HL-60 (cell line): ENCODE data around the gene C12orf54.
"Not testable (repeated sequence)": the region's sequence is repeated elsewhere in the genome, so short reads cannot be mapped to it uniquely, and the experiment has no call there.

Source experiments
- DNase-seq, 2 experiments: peaks; one replicate each; pipeline ENCODE4 v3.0.0-alpha.2; 2010 to 2020; ENCODE audit warnings: low read depth in 1 of 2, low spot score in 1 of 2
- H3K27ac ChIP-seq: fragments of 250-450 bp; sonication (Bioruptor Pico); replicated peaks from 2 replicates; pipeline ENCODE4 v1.5.1; 2020; ENCODE audit warnings: mild to moderate bottlenecking, moderate library complexity
- H3K27me3 ChIP-seq: fragments of 250-450 bp; sonication (Bioruptor Pico); 2 replicates; pipeline ENCODE4 v1.5.1; 2021; ENCODE audit warnings: mild to moderate bottlenecking, moderate library complexity; ENCODE audit not compliant: insufficient read depth, poor library complexity, severe bottlenecking
- H3K4me3 ChIP-seq: replicated peaks from 2 replicates; pipeline ENCODE4 v1.5.1; 2011; ENCODE audit warnings: mild to moderate bottlenecking, control low read depth, low read length; ENCODE audit not compliant: insufficient read depth
- GABPA ChIP-seq: IDR thresholded peaks from 2 replicates; pipeline ENCODE4 v1.6.1; 2012; ENCODE audit warnings: low read depth
- POLR2AphosphoS5 ChIP-seq: IDR thresholded peaks from 2 replicates; pipeline ENCODE4 v1.6.1; 2012; ENCODE audit warnings: low read depth
- SPI1 ChIP-seq: IDR thresholded peaks from 2 replicates; pipeline ENCODE4 v1.6.1; 2012; ENCODE audit warnings: low read depth, mild to moderate bottlenecking, borderline replicate concordance
- TF ChIP-seq, protein P1 (sequence below): IDR thresholded peaks from 2 replicates; pipeline ENCODE4 v1.6.1; 2012; ENCODE audit warnings: low read depth; ENCODE audit not compliant: insufficient replicate concordance
- TF ChIP-seq, protein P2 (sequence below): IDR thresholded peaks from one replicate; pipeline ENCODE4 v1.5.1; 2011; ENCODE audit warnings: low read length, control low read depth, inconsistent platforms; ENCODE audit not compliant: insufficient read depth

Gene C12orf54

DNA sequence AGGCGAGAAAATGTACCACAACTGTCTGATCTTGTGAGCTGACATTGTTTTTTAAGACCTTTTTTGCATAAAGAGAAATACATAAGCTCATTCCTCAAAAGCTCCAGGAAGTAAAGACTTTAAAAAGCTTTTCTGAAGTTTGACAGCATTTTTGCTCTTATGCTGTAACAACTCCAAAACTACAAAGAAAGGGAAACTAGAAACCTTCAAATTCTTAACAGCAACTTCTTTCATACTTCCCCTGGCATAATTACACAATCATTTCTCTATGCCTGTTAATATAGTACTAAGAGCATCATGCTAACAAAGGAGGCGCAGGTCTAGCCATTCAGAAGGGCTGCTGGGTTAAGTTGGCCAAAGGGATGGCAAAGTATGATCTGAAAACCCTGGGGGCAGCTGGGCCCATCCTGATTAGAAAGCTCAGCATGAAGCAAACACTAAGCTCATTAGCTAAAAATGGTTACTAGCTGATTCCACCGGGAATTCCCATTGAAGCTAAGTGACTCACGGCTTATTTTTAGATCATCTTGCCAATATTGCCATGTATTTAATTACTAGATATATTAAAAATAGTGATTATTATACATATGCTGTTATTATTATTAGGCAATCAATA, 36.0 kb upstream of the C12orf54 start:
- H3K4me3 ChIP-seq, result no peak overlapping the region
- no peaks in the 10 kb centered on the region for H3K27me3 ChIP-seq
- DNase-seq, result no peak
- TF ChIP-seq, protein P1, sequence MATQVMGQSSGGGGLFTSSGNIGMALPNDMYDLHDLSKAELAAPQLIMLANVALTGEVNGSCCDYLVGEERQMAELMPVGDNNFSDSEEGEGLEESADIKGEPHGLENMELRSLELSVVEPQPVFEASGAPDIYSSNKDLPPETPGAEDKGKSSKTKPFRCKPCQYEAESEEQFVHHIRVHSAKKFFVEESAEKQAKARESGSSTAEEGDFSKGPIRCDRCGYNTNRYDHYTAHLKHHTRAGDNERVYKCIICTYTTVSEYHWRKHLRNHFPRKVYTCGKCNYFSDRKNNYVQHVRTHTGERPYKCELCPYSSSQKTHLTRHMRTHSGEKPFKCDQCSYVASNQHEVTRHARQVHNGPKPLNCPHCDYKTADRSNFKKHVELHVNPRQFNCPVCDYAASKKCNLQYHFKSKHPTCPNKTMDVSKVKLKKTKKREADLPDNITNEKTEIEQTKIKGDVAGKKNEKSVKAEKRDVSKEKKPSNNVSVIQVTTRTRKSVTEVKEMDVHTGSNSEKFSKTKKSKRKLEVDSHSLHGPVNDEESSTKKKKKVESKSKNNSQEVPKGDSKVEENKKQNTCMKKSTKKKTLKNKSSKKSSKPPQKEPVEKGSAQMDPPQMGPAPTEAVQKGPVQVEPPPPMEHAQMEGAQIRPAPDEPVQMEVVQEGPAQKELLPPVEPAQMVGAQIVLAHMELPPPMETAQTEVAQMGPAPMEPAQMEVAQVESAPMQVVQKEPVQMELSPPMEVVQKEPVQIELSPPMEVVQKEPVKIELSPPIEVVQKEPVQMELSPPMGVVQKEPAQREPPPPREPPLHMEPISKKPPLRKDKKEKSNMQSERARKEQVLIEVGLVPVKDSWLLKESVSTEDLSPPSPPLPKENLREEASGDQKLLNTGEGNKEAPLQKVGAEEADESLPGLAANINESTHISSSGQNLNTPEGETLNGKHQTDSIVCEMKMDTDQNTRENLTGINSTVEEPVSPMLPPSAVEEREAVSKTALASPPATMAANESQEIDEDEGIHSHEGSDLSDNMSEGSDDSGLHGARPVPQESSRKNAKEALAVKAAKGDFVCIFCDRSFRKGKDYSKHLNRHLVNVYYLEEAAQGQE, result no peak
- no peak for TF ChIP-seq SPI1
- H3K27ac ChIP-seq, result no peak overlapping the region

DNA sequence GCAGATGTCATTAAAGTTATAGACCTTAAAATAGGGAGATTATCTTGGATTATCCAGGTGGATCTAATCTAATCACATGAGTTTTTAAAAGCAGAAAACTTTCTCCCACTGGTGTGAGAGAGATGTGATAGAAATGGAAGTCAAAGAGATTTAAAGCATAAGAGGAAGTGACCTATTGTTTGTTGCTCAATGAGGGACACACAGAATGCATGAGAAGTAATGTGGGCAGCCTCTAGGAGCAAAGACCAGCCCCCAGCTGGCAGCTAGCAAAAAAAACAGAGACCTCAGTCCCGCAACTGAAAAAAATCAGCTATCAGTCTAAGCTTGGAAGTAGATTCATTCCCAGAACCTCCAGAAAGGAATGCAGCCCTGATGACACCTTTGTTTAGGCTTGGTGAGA, 34.5 kb upstream of the C12orf54 start:
- peak; percentile 16 to 57 for DNase-seq
- Histone ChIP-seq H3K27ac (no peak overlapping the region), H3K27me3 (no peaks in the 10 kb centered on the region), H3K4me3 (no peak overlapping the region)
- TF ChIP-seq, protein P2, sequence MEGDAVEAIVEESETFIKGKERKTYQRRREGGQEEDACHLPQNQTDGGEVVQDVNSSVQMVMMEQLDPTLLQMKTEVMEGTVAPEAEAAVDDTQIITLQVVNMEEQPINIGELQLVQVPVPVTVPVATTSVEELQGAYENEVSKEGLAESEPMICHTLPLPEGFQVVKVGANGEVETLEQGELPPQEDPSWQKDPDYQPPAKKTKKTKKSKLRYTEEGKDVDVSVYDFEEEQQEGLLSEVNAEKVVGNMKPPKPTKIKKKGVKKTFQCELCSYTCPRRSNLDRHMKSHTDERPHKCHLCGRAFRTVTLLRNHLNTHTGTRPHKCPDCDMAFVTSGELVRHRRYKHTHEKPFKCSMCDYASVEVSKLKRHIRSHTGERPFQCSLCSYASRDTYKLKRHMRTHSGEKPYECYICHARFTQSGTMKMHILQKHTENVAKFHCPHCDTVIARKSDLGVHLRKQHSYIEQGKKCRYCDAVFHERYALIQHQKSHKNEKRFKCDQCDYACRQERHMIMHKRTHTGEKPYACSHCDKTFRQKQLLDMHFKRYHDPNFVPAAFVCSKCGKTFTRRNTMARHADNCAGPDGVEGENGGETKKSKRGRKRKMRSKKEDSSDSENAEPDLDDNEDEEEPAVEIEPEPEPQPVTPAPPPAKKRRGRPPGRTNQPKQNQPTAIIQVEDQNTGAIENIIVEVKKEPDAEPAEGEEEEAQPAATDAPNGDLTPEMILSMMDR, result no peak
- no peak for TF ChIP-seq GABPA
- TF ChIP-seq POLR2AphosphoS5, result no peak
- peak; percentile 95 for TF ChIP-seq SPI1
- TF ChIP-seq, protein P1, result no peak

DNA sequence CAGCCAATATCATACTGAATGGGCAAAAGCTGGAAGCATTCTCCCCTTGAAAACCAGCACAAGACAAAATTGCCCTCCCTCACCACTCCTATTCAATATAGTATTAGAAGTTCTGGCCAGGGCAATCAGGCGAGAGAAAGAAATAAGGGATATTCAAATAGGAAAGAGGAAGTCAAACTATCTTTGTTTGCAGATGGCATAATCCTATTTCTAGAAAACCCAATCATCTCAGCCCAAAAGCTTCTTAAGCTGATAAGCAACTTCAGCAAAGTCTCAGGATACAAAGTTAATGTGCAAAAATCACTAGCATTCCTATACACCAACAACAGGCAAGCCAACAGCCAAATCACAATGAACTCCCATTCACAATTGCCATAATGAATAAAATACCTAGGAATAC, 30.9 kb upstream of the C12orf54 start:
- DNase-seq, result no peak
- TF ChIP-seq GABPA (no peak), SPI1 (peak; percentile 50; the same call in 1 of the 2 replicates), POLR2AphosphoS5 (no peak)
- TF ChIP-seq, protein P2, result no peak
- TF ChIP-seq, protein P1, result no peak
- Histone ChIP-seq H3K4me3 (no peak overlapping the region), H3K27me3 (no peaks in the 10 kb centered on the region), H3K27ac (no peak overlapping the region)

DNA sequence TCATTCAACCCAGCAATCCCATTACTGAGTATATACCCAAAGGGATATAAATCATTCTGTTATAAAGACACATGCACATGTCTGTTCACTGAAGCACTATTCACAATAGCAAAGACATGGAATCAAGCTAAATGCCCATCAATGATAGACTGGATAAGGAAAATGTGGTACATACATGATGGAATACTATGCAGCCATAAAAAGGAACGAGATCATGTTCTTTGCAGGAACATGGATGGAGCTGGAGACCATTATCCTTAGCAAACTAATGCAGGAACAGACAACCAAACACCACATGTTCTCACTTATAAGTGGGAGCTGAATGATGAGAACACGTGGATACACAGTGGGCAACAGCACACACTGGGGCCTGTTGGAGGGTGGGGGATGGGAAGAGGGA, 29.3 kb upstream of the C12orf54 start:
- not testable (repeated sequence) for H3K27ac ChIP-seq, H3K4me3 ChIP-seq, DNase-seq, H3K27me3 ChIP-seq
